22Rv1 (cell line): ENCODE data around the gene PPM1M.

Experiments used
- ZFX ChIP-seq: fragments of 450-650 bp; IDR thresholded peaks from 2 replicates; pipeline ENCODE4 v1.6.1; 2017; ENCODE audit warnings: antibody characterized with exemption, borderline replicate concordance
- TF ChIP-seq, protein P1 (sequence below): fragments of 450-650 bp; IDR thresholded peaks from 2 replicates; pipeline ENCODE4 v1.5.1; 2017; ENCODE audit warnings: mild to moderate bottlenecking

DNA sequence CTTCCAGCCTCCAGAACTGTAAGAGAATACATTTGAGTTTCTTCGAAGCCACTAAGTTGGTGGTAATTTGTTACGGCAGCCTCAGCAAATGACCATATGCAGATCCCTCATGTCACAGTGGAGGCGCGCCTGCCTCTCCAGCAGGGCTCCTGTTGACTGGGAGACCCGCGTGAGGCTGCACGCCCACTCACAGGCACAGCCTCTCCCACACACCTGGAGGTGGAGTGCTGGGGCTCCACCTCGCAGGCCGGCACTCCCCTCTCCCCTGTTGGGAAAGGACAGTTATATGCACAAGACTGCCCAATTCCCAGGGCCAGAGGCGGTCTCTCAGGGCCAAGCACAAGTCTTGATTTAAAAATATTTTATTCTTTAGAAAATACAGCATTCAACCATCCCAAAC is 17.3 kb upstream of the PPM1M start:
- TF ChIP-seq, protein P1, sequence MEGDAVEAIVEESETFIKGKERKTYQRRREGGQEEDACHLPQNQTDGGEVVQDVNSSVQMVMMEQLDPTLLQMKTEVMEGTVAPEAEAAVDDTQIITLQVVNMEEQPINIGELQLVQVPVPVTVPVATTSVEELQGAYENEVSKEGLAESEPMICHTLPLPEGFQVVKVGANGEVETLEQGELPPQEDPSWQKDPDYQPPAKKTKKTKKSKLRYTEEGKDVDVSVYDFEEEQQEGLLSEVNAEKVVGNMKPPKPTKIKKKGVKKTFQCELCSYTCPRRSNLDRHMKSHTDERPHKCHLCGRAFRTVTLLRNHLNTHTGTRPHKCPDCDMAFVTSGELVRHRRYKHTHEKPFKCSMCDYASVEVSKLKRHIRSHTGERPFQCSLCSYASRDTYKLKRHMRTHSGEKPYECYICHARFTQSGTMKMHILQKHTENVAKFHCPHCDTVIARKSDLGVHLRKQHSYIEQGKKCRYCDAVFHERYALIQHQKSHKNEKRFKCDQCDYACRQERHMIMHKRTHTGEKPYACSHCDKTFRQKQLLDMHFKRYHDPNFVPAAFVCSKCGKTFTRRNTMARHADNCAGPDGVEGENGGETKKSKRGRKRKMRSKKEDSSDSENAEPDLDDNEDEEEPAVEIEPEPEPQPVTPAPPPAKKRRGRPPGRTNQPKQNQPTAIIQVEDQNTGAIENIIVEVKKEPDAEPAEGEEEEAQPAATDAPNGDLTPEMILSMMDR: no peak
- no peak for TF ChIP-seq ZFX
